HG03108 (cell line): Measurements from ENCODE around the gene VTA1.
"Not testable (repeated sequence)": the region's sequence is repeated elsewhere in the genome, so short reads cannot be mapped to it uniquely, and the experiment has no call there.

Source experiments
- ATAC-seq: cut with Tn5 transposase; IDR thresholded peaks from one replicate; pipeline ENCODE4 v1.9.1; 2021; ENCODE audit warnings: moderate library complexity; ENCODE audit not compliant: unreplicated experiment

VTA1 gene

DNA sequence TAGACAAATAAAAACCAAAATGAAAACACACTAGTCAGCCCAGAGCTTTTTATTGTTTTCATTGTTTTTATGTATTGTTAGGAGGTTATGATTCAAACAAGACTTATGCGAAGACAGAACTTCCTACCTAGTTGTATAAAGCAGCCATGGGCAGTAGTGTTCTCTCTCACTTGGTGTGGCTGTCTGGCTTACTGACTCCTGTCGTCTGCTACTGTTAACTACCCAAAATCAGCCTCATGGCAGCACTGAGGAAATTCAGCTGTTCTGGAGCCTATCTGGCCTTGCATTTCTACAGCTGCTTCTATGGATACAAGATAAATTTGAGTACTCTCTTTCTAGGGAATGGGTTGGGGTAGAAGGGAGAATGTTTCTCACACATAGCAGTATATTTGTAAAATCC lies 20.4 kb downstream of the VTA1 start:
- no peak for ATAC-seq

DNA sequence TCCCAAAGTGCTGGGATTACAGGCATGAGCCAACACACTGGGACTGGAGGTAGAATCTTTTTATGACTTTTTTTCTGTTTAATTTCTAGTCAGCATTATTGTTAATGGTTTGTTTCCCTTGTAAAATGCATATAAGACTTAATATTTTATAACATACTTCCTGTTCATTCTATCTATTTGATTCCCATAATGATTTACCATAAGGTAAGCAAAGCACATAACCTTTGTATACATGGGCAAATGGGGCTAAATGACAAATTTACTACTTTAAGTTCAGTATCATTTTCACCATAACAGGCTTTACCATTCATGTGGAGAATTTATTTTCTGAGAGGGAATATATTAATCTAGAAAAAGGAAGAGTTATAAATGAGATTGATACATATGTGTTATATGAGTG lies 24.3 kb downstream of the VTA1 start:
- no peak for ATAC-seq

DNA sequence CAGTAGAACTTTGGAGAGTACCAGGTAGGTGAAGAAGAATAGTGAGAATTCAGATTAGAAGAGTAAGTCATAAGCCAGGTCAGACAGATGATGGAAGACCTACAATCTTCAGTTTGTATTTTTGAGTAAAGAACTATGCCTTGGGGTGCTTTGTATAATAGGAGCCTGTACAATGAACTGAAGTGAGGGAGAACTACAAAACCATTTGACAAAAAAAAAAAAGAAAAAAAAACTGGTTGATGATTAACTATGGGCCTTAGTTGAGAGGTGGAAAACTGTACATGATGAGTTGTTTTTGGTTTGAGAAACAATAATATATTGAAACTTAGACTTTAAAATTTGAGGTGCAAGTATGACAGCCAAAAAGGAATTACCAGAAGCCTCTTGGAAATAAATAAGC lies 25.7 kb downstream of the VTA1 start:
- ATAC-seq = no peak

DNA sequence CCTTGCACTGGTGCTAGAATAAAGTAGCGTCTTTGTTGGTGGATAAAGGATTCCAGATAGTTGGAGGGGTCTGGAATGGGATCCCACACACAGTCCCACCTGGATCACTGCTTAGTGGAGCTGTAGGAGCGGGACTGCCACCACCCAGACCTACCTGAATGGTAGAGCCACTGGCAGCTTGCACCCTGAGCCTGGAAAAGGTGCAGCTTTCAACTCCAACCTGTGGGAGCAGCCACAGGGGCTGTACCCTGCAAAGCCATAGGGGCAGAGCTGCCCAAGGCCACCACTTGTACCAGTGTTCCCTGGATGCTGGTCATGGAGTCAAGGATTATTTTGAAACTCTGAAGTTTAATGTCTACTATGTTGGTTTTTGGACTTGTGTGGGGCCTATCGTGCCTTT lies 26.9 kb downstream of the VTA1 start:
- ATAC-seq = no peak

DNA sequence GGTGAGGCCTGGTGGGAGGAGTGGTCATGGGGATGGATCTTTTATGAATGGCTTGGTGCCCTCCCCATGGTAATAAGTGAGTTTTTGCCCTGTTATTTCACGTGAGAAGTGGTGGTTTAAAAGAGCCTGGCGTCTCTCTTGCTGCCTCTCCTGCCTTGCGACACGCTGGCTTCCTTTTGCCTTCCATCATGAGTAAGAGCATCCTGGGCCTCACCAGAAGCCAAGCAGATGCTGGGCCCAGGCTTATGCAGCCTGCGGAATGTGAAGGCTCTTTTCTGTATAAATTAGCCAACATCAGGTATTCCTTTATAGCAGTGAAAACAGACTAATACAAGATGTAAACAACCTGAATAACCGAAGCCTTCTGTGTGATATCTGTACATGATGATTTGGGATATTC lies 27.6 kb downstream of the VTA1 start:
- no peak for ATAC-seq

DNA sequence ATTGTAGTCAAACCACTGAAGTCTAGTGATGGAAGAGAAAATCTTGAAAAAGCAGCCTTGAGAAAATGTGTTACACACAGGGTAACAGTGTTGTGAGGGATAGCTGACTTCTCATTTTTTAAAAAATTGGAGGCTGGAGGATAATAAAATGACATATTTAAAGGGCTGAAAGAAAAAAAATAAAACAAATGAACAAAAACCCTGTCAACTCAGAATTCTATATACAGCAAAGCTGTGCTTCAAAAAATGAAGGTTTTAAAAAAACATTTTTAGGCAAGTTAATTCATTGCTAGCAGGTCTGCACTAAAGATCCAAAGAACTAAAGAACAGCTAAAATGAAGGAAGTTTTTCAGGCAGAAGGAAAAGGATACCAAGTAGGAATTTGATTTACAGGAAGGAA lies 31.1 kb downstream of the VTA1 start:
- no peak for ATAC-seq

DNA sequence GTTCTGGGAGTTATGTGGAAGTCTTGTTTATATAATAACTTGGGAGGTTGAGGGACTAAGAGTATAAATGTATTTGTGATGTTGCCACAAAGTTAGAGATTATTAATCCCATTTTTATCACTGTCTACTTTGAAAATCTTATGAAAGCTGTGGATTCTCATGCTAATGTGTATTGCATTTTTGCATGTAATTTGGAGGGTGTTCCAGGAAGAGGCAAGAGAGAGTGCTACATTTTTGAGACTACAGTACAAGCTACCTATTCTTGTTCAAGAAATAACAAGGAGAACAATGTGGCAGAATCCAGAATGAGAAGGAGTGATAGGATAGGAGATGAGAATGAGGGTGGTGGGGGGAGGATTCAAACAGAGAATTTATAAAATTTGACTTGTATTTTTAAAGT lies 34.9 kb downstream of the VTA1 start:
- ATAC-seq = no peak

DNA sequence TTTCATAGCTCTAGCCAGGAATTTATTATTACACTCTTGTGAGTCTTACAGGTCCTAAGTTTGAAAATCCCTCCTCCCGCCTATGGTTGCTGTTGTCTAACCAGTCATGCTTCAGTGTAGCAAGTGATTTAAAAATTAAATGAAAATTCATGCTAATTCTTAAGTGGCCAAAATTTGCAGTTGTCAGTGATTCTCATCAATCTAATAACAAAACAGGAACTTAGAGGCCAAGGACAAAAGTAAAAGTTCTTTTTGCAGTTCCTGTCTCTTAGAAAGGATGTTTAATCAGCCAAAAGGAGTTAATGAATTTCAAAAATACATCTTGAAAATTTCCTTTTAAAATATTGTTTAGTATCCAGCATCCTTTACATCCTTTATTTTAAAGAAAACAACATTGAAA lies 36.3 kb downstream of the VTA1 start:
- ATAC-seq = no peak

DNA sequence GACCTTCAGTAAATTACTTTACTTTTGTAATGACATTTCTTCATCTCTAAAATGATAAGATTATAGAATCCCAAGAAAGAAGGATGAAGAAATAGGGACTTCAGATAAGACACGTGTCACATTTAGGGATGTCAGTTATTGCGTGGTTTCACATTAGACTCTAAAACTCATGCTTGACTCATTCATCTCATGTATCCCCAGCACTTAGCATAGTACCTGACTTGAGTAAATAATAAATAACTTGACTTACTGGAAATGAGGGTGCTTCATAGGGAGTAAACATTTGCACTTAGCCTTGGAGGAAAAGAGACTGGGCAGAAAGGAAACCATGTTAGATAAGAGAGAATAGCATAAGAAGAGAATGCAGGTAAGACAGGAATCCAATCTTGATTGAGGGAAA lies 37.2 kb downstream of the VTA1 start:
- ATAC-seq = no peak

DNA sequence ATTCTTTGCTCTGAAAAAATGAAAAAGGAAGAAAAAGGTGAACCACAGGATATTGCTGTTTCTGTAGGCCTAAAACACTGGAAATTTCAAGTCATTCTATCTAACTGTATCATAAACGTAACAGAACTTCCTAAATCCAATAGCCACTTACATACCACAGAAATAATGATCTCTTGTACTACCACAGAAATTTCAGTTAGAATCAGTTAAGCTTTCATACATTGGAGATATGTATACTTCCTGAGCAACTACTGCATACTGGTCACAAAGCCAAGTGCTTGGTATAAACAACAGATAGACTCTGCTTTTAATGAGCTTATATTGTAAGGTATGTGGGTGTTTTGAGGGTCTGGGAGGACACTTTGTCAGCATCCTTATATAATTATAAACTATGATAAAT lies 38.6 kb downstream of the VTA1 start:
- ATAC-seq = no peak

DNA sequence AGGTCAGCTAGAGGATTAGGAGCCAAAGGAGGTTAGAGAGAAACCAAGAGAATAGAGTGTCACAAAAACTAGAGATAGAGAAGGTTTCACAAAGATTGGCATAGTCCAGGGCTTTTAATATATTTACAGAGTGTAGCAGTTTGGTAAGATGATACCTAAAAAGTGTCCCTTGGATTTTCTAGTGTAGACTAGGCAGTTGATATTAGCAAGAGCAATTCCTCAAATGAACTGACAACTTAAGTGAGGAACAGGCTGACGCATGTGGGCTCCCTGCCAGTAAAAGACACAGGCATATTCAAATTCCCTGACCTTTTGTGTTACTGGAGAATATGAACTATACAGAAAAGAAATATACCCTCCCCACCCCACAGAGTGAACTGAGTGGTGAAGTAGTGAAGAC lies 40.1 kb downstream of the VTA1 start:
- no peak for ATAC-seq

DNA sequence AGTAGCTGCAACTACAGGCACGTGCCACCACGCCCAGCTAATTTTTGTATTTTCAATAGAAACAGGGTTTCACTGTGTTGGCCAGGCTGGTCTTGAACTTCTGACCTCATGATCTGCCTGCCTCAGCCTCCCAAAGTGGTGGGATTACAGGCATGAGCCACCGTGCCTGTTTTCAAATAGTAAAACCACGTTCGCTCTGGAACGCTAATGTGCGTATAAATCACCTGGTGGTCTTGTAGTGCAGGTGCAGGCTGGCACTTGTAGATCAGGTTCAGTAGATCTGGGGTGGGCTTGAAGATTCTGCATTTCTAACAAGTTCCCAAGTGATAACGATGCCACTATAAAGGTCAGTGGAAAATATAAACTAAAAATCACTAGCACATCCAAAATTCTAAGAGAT lies 41.3 kb downstream of the VTA1 start:
- ATAC-seq = not testable (repeated sequence)

DNA sequence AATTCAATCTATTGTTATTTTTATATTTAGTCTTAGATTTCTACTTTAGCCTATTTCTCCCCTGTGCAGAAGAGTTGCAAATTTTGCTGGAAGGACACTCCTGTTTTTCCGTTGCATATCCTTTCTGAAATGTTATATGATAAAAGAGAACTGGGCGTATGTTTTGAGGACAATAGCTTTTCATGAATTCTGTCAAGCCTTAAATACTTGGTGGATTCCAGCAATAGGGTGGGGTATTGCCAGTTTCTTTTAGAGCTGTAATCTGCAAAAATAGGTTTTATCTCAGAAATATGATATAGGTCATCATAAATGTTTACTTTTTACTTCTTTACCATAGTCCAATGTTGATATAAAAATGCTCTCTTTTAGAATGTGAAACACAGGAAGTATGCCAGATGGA lies 42.0 kb downstream of the VTA1 start:
- ATAC-seq = no peak

DNA sequence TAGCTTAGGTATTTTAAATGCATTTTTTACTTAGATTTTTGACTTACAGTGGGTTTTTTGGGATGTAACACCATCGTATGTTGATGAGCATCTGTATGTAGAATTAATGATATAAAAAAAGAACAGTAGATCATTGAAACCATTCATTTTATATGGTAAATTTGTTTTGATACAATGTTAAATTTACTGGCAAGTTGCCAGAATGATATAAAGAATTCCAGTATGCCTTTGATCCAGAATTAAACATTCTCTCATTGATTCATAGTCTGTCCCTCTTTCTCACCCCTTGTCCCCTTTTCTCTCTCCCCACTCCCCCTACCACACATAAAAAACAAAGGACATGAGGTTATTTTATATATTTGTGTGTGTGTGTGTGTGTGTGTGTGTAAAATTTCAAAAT lies 45.3 kb downstream of the VTA1 start:
- ATAC-seq = no peak

DNA sequence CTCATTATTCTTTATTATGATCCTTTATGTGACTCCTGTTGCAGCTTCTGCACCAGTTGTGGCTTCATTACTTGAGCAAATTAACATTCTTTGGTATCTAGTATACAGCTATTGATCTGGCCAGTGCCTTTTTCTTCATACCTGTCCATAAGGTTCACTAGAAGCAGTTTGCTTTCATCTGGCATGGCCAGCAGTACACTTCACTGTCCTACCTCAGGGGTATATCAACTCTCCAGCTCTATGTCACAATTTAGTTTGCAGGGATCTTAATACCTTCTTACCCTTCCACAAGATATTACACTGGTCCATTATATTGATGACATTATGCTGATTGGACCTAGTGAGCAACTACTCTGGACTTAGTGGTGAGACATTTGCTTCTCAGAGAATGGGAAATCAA lies 46.6 kb downstream of the VTA1 start:
- ATAC-seq = no peak

DNA sequence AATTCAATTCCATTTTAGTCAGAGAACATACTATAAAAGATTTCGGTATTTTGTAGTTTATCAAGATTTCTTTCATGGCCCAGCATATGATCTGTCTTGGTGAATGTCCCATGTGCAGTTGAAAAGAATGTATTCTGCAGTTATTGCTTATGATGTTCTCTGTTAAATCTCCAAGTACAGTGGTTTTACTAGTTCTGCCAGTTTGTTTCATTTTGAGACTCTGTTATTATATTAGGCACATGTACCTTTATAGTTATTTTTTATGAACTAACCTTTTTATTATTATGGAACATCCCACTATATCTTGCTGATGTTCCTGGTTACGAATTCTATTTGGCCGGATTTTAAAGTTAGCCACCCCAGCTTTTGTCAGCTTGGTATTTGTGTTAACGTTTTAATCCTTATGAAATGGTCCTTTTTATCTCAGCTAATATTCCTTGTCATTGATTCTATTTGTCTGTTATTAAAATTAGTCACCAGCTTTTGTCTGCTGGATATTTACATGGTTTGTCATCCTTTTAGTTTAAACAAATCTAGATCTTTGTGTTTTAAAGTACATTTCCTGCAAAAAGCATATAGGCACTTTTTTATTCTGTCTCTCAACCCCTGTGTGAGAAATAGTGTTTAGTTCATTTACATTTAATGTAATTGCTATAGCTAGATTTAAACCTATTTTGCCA lies 48.9 kb downstream of the VTA1 start:
- ATAC-seq = no peak

DNA sequence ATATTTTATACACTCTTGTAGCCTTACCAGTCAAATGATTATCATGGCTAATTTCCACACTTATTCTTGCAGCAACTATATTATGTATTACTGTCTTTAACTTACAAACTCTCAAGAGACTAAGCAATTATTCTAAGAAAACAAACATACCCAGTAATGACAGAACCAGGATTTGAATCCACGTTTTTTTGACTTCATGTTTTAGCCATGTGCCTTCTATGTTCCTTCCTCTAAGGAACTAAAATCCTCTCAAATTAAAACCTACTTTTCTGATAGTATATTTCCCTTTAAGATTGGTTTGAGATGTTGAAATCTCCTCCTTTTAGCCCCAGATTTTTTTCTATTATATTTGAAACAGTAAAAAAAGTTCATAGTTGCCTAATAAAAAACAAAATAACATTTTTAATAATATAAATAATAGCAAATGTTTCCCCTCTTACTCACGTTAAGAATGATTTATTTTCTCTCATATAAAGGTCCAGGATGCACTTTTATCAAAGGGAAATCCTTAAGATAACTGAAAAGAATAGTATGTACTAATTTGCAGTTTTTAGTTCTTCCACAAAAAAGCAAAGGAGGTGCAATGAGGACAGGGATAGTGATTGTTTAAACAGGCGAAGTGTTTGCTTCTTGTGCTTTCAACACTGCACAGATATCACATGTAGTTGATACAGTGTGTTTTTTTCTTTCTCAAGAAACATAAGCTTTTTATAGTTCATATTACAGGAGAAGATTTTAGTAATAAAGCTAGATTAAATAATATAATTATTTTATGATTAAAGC lies 54.0 kb downstream of the VTA1 start:
- no peak for ATAC-seq

DNA sequence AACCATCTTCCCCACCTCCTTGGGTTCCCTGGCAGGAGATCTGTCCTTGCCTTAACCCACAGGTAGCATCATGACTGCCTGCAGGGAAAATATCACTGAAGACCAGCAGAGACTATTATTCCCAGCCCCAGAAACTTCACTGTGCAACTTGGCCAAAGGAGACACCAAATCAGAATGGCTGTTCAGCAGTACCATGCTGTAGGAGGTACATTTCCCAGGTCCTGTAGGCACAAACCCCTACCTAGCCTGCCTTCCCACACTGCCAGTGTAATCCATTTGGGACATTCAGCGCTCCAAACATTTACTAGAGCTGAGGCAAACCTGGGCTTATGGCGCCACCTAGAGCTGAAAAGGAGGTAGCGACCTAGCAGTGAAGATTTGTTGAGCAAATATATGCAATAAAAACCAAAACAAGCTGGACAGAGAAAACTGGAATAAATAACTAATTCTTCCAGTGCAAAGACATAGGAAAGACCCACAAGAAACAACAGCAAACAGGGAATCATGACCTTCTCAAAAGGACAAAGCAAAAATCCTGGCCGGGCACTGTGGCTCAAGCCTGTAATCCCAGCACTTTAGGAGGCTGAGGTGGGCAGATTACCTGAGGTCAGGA lies 60.3 kb downstream of the VTA1 start:
- ATAC-seq = no peak

DNA sequence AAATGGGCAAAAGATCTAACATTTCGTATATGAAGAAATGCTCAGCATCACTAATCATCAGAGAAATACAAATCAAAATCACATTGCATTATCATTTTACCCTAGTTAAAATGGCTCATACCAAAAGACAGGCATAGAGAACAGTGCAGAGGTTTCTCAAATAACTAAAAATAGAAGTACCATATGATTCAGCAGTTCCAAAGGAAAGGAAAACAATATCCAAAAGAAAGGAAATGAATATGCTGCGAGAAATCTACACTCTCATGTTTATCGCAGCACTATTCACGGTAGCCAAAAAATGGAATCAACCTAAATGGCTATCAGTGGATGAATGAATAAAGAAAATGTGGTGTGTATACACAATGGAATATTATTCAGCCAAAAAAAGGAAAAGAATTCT lies 63.5 kb downstream of the VTA1 start:
- no peak for ATAC-seq

DNA sequence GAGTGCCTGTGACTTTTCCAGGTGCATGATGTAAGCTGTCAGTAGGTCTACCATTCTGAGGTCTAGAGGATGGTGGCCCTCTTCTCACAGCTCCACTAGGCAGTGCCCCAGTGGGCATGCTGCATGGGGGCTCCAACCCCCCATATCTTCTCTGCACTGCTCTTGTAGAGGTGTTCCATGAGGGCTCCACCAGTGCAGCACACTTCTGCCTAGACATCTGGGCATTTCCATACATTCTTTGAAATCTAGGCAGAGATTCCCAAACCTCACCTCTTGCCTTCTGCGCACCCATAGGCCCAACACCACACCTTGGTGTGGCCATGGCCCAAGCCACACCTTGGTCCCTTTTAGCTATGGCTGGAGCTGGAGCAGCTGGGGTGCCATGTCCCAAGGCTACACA lies 66.3 kb downstream of the VTA1 start:
- no peak for ATAC-seq

DNA sequence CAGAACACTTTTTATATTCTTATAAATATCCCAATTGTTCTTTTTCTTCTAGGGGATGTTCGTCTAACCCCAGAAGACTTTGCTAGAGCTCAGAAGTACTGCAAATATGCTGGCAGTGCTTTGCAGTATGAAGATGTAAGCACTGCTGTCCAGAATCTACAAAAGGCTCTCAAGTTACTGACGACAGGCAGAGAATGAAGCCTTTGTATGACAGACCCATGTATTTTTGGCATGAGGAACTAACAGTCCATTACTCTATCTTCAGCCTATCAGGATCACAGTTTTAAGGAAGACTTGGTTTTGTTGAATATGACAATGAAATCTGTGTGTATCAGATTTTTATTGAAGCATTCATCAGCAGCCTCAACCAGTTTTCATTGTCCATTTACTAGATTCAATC lies 71.4 kb downstream of the VTA1 start:
- ATAC-seq = no peak

DNA sequence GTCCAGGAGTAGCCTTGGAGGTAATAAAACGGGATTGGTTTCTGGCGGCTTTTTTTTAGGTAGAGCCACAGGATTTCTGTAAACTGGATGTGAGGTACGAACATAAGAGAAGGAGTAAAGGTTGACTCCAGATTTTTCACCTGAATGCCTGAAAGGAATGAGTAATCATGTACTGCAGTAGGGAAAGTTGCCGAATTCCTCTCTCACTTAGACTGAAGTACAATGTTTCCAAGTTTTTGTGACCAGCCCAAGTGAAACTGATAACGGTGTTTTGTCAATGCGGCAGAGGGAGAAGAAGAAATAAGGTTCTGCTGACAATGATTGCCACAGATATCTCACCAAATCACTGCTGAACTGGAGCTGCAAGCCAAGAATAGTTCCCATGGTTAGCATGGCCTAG lies 75.0 kb downstream of the VTA1 start:
- no peak for ATAC-seq
